GM18951 (cell line): ENCODE data around the gene NBEAL1.
"Not testable (repeated sequence)": the region's sequence is repeated elsewhere in the genome, so short reads cannot be mapped to it uniquely, and the experiment has no call there.

Experiments used
- POLR2A ChIP-seq: IDR thresholded peaks from 4 replicates; pipeline ENCODE4 v1.6.1; 2011; ENCODE audit warnings: mild to moderate bottlenecking; ENCODE audit not compliant: insufficient read length, insufficient read depth; ENCODE audit errors: extremely low read depth
- in situ Hi-C: fragments of 300-500 bp; cut with MboI; formaldehyde crosslinking; loops from one replicate; pipeline ENCODE4 v1.12.0; 2022; ENCODE audit warnings: low sequenced_read_pairs, mixed read lengths, inconsistent platforms; ENCODE audit not compliant: unreplicated experiment

The NBEAL1 gene

DNA sequence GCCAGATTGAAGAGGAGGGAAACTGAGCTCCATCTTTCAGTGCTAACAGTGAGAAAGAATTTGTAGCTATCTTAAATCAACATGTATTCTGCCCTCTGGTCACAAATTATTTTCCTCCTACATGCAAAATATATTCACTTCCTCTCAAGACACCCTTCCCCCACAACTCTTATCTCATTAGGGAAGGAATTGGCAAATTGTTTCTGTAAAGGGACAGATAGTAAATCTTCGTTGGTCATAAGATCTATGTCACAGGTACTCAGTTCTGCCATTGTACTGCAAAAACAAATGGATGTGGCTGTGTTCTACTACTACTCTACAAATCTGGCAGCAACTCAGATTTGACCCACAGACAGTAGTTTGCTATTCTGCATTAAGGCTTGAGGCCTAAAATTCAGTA, 171.2 kb downstream of the NBEAL1 start:
- in situ Hi-C loops = no loop called here
- no peak for TF ChIP-seq POLR2A

DNA sequence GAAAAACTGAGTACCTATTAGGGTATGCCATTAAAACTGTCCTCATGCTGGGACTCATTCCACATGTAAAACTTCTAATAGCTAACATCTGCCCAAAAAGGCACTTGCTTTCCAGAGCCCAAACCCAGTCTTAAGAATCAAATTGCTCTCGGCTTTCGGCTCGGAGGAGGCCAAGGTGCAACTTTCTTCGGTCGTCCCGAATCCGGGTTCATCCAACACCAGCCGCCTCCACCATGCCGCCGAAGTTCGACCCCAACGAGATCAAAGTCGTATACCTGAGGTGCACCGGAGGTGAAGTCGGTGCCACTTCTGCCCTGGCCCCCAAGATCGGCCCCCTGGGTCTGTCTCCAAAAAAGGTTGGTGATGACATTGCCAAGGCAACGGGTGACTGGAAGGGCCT, 175.9 kb downstream of the NBEAL1 start:
- in situ Hi-C loops = not testable (repeated sequence)

DNA sequence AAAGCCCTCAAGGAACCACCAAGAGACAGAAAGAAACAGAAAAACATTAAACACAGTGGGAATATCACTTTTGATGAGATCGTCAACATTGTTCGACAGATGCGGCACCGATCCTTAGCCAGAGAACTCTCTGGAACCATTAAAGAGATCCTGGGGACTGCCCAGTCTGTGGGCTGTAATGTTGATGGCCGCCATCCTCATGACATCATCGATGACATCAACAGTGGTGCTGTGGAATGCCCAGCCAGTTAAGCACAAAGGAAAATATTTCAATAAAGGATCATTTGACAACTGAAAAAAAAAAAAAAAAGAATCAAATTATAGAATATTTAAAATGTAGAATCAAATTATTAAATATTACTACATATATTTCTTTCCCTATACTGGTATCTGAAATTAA, 176.4 kb downstream of the NBEAL1 start:
- in situ Hi-C loops = not testable (repeated sequence)

DNA sequence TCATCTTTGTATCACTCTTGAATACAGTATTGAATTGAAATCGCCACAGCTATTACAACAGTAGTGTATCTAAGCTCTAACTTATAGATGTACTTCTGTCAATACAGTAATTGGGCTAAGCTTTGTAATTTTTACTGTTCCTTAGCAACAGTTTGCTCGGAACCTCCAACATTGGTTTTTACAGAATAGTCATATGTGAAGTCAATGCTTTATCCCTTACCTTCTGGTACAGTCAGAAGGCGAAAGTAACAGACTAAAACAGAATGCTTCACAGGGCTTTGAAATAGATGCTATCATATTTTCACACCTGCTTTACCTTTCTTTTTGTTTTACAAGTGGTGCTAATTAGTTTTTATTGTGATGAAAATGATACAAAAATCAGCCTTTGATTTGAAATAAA, 177.3 kb downstream of the NBEAL1 start:
- in situ Hi-C loops = no loop called here
- TF ChIP-seq POLR2A = no peak

DNA sequence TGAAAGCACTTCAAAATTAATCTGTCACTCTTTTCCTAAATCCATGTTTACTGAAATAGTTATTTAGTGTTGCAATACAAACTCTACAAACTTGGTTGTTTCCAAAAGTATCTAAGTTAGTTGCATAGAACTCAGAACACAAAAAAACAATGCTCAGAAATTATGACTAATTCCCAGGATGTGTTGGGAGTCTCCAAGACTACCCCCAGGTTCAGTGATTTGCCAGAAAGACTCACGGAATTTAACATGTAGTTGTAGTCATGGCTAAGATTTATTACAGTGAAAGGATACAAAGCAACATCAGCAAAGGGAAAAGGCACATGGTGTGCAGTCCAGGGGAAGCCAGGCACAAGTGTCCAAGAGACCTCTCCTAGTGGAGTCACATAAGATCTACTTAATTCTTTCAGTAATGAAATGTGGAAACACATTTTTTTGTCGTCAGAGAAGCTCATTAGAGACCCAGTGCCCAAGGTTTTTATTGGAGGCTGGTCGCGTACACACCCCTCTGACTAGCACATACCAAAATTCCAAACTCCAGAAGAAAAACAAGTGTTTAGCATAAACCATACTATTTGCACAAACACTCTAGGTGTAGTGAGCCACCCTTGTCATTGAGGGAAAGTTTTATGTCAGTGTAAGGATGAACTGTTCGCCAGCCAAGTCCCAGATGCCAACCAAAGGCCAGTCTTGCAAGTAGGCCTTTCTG, 180.8 kb downstream of the NBEAL1 start:
- no peak for TF ChIP-seq POLR2A
- in situ Hi-C loops = no loop called here

DNA sequence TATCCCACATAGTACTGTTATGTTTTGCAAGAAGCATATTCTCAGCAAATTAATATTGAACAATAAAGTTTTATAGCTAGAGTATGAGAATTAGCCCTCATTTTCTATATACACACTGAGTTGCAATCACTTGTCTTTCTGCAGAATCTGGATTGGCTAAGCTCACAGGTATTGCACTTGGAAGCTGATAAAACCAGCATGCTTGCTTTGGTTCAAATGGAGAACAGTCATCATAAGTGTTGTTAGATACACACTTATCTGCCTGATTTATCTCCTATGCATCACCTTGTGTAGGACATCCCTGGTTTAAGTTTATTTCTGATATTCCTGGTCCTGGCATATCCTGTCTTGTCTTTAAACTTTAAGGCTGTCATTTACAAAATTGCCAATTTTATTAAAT, 186.2 kb downstream of the NBEAL1 start:
- in situ Hi-C loops = no loop called here
- no peak for TF ChIP-seq POLR2A

DNA sequence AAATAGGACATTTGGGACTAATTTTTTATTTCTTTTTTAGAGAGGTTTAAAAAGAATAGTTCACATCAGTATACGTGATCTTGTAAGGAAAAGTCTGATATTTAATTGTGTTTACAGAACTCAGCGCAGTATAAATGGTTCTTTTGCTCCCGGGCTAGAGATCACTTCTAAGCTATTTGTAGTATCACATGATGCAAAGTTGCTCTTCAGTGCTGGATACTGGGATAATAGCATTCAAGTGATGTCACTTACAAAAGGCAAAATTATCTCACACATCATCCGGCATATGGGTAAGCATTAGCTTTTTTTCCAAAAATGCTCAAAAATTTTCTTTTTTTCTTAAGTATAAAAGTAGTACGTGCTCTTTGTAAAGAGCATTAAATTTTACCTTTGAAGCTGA, 186.8 kb downstream of the NBEAL1 start:
- TF ChIP-seq POLR2A = no peak
- in situ Hi-C loops = no loop called here

DNA sequence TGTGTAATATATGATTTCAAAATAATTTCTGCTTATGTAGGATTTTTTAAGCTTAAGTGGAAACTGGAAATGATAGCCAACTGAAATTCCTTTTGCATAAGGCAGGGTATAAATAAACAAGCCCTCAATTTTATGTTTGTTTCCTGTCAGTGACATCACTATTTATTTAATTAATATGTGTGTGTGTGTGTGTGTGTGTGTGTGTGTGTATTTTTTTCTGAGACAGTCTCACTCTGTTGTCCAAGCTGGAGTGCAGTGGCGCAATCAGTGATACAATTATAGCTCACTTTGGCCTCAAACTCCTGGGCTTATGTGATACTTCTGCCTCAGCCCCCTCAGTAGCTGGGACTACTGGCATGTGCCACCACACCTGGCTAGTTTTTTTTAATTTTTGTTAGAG, 194.9 kb downstream of the NBEAL1 start:
- TF ChIP-seq POLR2A = no peak
- in situ Hi-C loops = no loop called here

DNA sequence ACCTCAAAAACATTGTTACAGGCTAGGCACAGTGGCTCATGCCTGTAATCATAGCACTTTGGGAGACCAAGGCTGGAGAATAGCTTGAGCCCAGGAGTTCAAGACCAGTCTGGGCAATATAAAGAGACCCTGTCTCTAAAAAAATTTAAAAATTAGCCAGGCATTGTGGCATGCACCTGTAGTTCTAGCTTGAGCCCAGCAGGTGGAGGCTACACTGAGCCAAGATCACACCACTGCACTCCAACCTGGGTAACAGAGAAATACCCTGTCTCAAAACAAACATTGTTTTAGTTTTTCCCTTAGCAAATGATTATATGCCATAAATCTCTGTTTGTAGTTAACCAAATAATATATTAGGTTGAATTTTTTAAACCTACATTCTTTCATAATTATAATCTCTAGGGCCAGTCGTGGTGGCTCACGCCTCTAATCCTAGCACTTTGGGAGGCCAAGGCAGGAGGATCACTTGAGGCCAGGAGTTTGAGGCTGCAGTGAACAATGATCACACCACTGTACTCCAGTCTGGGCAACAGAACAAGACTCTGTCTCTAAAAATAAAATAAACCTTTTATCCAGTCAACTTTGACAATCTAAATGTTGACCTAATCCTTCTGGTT, 210.9 kb downstream of the NBEAL1 start:
- TF ChIP-seq POLR2A = no peak
- in situ Hi-C loops = no loop called here

DNA sequence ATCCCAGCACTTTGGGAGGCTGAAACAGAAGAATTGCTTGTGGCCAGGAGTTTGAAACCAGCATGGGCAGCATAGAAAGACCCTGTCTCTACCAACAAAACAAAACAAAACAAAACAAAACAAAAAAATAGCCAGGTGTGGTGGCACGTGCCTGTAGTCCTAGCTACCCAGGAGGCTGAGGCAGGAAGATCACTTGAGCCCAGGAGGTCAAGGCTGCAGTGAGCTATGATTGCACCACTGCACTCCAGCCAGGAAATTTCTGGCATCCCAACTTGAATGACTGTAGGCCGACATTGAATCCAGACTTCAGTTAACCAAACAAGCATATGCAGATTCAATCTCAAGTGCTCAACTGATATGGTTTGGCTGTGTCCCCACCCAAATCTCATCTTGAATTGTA, 215.0 kb downstream of the NBEAL1 start:
- in situ Hi-C loops = not testable (repeated sequence)

DNA sequence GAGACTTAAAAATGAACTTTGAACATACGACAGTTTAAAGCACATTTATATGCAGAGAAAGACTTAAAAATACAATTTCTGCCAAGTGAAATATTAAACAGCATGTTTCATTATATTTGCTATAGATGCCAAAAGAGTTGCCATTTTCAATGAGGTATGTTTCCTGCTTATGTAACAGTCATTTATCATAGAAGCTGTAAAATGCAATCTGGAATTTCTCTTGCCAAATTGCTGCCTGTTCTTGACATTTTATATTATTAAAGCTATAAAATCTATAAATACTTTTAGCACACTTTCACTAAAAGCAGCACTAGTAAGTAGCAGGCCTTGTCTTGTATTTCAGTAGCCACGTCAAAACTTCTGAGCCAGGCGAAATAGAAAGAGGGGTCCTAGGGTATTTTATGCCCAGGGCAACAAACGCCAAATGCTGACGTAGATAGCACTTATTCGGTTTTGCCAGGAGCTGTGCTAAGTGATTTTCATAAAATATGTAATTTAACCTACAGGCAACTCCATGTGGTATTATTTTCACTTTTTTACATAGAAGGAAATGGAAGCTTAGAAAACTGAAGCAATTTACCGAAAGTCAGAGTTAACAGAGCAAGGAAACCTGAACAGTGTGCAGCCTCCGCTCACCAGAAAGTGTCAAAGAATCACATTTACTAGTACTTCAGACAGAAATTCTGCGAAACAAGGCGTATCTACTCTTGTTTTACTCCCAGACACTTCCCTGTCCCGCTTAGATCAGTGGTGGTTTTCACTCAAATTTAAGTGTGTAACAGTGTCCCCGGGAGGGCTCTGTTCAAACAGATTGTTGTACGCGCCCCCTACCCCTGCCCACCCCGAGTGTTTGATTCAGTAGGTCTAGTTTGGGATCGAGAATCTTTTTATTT, 222.9 kb downstream of the NBEAL1 start:
- in situ Hi-C loops = no loop called here
- no peak for TF ChIP-seq POLR2A

DNA sequence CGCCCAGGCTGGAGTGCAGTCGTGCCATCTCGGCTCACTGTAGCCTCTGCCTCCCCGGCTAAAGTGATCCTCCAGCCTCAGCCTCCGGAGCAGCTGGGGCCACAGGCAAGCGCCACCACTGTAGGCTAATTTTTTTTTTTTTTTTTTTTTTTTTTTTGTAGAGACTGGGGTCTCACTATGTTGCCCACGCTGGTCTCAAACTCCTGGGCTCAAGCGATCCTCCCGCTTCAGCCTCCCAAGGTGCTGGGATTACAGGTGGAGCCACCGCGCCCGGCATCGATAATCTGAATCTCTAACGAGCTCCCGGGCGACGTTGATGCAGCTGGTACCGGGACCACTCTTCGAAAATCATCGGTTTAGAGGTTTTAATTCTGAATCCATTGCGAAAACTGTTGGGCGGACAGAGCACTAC, 223.6 kb downstream of the NBEAL1 start:
- TF ChIP-seq POLR2A = no peak
- in situ Hi-C loops = no loop called here

DNA sequence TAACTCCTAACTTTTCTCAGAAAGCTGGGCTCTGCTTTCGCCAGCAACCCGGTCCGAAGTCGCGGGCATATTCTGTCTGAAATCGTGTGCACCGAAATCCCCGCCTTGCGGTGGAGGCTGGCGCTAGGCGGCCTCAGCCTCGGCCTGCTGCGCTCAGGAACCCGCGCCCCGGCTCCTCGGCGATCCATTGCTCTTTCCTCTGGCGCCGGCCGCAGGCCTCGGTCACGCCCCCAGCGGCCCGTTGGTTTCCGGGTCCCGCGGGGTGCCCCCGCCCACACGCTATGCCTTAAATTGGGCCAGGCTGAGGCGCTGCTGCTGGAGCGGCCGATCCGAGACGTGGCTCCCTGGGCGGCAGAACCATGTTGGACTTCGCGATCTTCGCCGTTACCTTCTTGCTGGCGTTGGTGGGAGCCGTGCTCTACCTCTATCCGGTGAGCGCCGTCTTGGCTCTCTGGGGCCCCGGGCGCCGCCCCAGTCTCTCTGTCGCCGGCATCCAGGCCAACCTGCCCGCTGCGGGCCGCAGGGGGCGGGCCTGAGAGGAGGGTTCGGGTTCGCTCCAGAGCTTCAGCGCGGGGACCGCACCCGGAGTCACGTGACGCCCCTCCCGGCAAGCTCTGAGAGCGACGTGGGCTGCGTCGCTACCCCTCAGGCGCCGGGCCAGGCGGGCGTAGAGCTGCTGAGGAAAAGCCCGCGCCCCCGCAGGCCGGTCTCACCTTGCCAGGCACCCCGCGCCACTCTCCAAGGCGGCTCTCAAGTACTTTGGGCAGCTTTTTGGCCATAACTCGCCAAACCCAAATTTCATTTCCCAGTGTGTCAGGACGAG, 224.2 kb downstream of the NBEAL1 start, which contains the start of gene CYP20A1:
Gene CYP20A1 (plus strand): TSS at position 315 of the 823 bp plus-strand sequence. CDS start 45 bp downstream, at position 360.
- peak; percentile 99 for TF ChIP-seq POLR2A
- in situ Hi-C loops = no loop called here
